ENCODE results near the gene KCND3.

Gene KCND3

DNA sequence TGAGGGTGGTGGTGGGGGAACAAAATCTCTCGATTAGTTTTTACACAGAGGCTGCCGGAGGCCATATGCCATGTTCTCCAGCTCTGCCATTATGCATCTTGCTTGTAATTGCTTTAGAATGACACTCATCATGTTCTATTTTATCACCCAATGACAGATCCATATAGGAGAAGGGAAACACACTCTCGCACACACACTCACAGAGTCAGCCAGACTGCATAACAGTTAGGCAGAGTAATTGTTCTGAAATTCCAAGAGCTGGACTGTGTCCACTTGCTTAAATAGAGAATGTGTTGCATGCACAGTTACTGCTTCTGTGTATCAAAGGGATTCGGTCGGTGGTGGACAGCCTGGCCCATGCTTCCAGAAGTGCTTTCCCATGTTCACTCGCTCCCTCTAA is 30.6 kb downstream of the KCND3 start:
- DNase-seq (ENCODE audit: low read depth in 2 of 2): no peak

DNA sequence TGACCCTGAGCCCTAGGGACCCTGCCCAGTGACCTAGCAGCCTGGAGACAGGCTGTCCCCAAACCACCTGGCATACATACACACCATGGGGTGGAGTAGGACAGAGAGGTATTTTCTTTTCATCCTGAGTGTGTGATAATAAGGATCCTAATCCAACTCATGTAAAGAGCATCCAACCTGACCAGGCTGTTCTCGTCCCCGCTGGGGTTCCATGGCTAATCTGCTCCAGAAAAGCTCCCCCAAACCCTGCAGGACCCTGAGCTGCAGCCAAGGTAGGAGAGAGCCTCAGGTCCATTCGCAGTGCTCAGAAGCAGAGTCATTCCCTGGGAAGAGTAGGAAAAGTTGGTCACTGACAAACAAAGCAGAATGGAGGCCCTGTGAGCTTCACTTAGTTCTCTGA is 31.4 kb downstream of the KCND3 start:
- DNase-seq (ENCODE audit: low read depth in 2 of 2): no peak

DNA sequence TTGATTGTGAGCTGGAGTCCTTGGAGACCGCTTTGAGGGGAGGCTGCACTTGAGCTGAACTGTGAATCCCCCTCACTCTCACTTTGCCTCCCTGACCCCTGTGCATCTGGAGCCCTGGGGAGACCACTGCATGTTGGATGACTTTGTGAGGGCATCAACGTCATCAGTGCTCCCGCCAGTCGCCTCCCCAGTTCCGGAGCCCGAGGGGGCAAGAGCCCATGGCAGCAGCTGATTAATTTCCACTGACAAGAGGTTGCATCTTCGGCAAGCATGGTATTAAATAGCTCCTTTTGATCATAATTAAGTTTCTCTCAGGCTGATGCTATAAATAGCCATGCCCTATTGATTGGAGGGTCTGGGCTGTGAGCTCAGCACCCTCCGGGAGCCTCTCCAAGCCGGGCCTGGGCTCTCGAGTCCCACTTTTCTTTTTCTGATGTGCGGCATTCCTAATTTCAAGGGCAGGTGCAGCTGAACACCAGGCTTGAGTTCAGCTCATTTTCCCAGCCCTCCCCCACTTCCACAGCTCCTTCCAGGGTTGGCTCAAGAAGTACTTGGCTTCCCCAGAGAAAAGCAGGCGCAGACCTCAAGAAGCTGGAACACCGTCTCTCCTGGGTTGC is 33.2 kb downstream of the KCND3 start:
- DNase-seq (ENCODE audit: low read depth in 2 of 2): no peak

DNA sequence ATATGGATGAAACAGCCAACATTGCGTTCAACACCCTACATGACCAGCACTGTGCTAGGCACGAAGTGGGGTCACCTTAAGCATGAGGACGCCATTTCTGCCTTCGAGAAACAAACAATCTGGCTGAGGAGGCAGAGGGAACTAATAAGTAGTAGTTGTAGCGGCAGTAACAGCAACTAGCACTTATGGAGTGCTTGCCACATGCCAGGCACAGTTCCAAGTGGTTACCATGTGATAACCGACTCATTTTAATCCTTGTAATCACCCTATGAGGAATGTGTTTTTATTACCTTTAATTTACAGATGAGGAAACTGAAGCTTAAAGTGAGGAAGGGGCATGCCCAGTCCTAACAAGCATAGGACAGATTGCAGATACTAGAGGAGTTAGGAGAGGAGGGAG is 33.7 kb downstream of the KCND3 start:
- DNase-seq (ENCODE audit: low read depth in 2 of 2): no peak

DNA sequence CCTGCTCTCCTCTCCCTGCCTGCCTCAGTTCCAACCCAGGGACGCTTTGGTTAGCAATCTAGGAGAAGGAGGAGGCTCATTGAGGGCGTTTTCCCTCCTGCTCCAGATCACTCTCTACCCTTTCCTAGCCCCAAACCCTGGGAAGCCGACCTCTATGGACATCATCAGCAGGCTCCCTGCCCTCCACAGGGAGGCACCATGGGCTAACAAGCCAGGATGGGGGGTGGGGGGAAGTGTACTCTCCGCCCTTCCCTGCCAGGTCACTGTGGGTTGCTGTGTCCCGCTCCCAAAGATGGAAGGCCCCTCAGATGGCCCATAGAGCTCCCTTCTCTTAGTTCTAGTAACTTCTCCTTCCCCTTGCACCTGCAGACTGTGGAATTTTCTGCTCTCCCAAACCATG is 35.7 kb downstream of the KCND3 start:
- no peak for DNase-seq (ENCODE audit: low read depth in 2 of 2)

DNA sequence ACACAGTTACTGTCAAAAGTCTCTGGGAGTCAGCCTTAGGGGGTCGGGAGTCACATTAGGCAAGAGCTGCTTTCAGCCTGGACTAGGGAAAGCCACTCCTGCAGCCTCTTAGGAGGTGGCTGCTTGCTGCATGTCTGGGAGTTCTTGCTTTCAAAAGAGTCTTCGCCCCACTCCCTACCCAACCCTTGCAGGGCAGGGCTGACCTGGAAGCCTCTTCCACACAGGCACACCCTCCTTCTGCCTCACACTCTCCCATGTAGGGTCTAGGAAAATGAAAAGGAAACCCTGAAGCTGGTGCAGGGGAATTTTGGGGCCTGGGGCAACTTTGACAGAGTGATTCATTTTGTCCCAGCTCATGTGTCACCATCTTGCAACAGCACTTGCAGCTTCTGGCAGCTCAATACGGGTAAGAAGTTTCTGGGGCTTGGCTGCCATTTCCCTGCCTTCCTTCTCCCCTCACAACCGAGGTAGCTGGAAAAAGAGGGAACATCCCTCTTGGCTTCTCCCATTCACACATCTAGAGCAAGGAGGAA is 37.3 kb downstream of the KCND3 start:
- no peak for DNase-seq (ENCODE audit: low read depth in 2 of 2)

DNA sequence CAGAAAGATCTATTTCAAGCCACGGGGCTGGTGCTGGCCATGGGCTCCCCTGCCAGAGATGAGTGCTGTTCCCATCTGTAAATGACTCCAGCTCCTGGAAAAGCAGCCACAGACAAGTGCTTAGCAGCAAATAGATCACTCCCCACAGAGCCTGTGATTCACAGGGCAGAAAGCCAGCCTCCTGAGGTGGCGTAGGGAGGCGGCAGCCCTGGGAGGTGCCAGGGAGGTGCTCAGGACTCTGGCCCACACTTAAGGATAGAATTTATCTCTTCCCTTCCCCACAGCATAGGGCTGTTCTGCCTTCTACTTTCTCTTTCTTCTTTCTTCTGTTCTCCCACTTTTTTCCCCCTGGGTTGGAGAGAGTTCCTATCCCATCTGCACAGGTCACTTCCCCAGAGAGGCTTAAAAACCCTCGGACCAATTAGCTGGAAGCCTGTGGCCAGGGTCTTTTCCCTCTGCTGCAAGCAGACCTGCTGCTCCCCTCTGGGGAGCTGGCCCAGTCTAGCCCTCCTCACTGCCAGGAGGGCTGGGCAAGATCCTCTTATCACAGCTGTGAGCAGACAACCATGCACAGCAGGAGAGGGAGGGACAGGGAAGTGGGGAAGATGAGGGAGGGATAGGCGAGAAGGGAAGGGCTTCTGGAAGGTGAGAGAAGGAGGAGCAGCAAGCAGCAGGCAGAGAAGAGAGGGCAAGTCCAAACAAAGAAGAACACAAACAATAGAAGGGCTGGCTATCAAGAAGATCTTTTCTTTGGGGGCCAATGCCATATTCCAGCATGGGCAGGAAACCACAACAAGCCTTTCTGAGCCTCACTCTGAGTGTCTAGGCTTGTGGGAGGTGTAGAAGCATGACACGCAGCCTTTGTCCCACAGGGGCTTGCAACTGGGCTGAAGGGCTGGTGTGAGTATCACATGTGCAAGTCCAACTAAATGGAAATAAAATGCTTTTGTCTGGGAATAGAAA is 41.0 kb downstream of the KCND3 start:
- no peak for DNase-seq (ENCODE audit: low read depth in 2 of 2)

DNA sequence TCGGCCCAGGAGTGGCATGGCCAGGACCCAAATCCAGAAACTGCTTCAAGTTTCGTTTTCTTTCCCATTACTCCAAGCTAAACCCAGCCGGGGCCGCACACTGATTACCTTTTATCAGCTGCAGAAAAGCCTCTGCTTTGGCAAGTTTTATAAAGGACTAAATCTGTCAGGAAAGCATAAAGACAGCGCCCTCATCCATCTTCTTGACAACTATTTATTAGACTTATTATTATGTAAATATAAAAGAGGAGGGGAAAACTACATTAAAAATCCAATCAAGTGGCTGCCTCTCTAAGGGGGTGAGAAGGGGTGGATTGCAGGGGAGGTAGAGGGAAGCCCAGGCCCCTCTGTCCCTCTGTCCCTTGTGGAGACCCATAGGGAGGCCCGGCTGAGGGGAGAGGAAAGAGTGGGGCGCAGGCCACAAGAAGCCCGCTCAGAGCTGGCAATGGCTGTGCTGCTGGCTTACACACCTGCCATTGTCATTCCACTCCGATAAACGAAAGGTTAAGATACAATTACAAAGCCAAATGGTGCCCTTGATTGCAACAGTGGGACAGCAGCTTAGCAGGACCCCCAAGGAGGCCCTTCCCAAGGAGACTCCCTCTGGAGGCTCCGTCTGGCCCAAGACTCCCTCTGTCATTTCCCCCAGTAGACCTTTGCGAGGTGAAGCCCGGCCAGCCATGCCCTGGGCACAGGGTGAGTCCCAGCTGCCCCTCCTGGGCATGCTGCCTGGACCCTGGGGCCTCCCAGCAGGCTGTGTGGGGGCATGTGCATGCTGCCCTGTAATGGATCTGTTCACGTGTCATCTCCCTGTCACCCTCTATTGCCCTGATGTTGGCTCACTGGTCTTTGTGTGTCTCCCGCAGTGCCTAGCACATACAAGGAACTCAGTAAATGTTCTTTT is 45.4 kb downstream of the KCND3 start:
- no peak for DNase-seq (ENCODE audit: low read depth in 2 of 2)

DNA sequence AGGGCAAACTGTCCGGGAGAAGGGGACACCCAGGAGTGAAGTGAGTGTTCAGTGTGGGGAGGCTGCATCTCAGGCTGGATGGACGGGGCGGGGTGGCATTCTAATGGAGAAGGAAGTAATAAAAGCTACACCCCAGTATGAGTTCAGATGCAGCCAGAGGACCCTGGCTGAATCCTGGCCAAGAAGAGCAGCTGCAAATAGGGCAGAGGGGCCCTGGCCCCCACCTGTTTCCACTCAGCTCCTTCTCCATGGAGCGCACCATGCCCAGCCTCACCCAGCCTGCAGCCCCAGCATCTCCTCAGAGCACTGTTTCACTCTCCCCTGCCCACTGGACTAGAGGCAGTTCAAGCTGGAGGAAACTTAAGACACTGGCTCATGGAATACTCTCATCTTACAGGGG is 46.4 kb downstream of the KCND3 start:
- no peak for DNase-seq (ENCODE audit: low read depth in 2 of 2)

DNA sequence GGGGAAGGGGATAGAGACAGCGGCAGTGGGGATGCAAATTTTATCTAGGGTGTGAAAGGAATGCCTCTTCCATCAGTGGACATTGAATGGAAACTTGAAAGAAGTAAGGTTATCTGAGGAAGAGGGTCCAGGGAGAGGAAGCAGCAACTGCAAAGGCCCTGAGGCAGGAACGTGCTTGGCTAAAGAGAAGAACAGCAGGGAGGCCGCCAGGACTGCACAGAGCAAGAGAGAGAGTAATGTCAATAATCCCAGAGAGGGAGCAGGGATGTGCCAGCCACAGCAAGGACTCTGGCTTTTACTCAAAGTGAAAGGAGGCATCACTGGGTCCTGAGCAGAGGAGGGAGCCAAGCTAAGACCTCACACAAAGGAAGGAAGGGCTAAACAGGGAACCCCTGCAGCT is 50.9 kb downstream of the KCND3 start:
- DNase-seq (ENCODE audit: low read depth in 2 of 2): no peak

DNA sequence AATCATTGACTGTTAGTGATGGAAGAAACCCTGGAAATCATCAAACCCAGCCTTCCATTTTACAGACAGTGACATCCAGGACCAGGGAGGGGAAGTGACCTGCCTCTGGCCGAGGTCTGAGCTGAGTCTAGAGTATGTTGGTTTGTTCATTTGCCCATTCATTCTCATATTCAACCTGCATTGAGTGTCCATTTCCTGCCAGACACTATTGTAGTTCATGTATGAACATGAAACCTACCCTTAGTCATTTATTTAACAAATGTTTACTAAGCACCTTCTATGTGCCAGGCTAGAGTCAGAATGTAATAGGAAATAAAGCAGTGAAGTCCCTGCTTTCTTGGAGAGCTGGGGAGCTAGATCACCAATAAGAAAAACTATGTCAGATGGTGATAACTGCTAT is 51.3 kb downstream of the KCND3 start:
- DNase-seq (ENCODE audit: low read depth in 2 of 2): no peak

DNA sequence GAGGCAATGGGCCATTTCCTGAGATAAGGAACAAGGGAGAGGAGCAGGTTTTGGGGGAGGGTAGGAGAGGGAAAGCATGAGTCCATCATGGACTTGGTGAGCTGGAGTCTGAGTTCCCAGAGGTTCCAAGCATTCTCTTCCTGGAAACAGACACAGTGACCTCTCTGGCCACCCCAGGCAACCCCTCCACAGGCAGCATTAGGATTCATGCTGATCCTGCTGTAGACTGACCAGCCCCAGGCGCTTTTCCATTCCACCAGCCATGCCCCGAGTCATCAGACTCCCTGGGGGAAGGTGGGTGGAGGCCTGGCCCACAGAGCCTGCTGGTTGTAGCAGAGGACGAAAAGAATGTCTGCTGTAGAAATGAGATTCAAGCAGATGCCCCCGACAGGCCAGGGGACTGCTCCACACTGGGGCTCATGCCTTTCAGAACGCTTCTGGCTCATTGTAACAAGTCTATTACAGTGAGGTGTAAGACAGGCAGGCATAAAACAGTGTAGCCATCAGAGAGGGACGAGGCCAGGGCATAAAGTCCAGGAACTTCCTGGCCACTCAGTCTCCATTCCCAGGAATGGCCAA is 52.2 kb downstream of the KCND3 start:
- DNase-seq (ENCODE audit: low read depth in 2 of 2): no peak

DNA sequence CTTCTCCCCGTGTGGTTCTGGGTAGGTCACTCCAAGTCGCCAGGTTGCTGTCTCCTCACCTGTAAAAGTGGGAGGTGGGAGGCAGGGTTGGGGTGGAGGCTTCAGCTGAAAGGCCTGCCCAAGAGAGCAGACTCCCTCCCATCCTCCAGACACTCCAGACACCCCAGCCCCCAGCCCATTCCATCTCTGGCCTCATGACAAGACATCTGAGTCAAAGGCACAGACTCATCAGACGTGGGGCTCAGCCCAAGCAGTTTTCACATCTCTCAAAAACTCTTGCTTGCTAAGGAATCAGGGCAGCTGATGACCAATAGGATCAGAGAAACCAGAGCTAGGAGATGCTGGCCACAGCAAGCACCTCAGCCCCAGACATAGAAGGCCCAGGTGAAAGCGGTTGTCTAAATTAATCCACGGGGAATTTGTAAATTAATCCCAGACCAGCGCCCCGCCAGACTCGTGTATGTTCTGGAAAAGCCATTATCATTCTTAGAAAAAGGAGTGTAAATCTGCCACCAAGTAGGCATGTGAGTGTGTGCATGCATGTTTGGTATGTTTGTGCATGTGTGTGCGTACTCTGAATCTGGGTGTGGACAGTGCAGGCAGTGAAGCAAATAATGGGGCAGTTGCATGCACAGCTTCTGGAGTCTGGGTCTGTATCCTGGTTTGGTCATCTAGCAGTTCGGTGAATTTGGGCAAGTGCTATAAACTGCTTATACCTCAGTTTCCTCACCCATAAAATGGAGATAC is 55.2 kb downstream of the KCND3 start:
- DNase-seq (ENCODE audit: low read depth in 2 of 2): no peak

DNA sequence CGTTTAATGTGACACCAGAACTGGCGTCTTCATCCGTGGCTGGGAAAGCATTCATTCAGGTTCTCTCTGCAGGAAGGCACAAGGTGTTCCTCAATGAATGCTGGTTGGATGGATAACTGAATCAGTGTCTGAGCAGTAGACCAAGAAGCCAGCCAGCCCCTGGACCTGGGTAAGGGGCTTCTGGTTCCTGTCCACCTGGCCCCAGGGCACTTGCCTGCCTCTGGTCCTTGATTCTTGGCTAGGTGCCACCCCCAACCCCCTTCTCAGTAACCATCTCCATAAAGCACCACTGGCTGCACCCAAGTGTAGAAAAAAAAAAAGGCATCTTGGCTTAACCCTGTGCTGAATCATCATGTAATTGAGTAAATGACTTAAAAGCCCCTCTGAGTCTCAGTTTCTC is 59.1 kb downstream of the KCND3 start:
- DNase-seq (ENCODE audit: low read depth in 2 of 2): no peak

DNA sequence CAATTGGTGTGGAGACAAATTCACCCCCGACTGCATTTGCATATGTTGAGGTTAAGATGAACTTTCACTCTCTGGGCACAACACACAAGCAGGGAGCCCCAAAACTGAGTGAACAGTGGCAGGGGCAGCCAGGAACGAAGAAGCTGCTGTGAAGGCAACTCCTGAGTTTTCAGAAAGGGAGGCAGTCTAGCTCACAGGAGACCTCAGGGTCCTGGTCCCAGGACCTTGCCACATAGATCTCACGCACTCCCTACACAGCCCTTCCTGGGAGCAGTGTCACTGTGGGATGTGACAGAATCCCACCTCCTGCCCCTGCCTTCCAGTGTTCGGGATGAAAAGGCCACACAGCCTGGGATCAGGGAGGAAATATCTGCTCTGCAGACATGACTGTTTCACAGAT is 60.9 kb downstream of the KCND3 start:
- DNase-seq (ENCODE audit: low read depth in 2 of 2): no peak

DNA sequence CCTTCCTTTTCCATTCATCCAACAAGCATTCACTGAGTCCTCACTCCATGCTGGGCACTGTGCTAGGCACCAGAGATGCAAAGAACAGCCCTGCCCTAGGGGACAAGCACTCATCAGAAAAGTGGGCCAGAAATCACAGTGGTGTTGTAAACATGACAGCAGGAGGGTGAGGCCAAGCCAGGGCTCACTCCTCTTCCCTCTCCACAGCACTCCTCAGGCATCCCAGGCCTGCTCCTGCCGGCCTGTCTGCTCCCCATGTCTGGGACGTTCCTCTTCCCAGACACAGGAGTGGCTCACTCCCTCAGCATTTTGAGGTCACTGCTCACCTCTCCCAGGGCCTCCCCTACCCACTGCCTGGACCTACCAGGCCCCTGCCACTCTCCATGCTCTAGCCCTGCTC is 61.8 kb downstream of the KCND3 start:
- DNase-seq (ENCODE audit: low read depth in 2 of 2): no peak

DNA sequence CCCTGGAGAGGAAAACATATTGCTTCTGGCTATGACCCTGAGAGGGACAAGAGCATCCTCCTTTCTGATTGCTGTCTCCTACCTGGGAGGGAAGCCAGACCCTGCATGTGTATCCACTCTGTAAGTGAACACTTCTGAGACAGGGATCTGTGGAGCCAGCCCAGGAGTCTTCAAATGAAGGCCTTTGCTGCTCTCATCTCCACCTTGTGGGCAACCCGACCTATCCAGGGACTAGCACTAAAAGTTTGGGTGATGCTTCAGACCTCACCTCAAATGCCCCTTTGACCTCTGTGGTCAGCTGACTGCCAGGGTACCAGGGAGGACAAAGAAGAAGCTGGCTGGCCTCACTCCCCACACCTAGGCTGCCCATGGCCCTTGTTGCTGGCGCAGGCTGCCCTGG is 64.7 kb downstream of the KCND3 start:
- no peak for DNase-seq (ENCODE audit: low read depth in 2 of 2)

DNA sequence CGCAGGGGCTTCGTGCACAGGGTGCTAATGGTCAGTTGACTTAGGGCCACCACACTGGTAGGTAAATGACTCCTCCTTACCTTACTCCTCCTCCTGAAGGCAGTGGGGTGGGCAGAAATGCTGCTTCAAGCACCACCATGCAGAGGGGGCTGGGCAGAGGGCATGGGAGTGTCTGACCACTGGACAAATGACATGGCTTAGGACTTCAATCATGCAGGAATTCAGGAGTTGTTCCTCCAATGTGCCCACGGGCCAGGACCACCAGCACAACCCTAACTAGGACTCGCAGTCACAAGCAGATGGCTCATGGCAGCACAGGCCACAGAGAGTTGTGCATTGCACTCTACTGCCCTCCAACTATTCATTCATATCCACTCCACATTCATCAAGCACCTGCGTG is 65.7 kb downstream of the KCND3 start:
- no peak for DNase-seq (ENCODE audit: low read depth in 2 of 2)

DNA sequence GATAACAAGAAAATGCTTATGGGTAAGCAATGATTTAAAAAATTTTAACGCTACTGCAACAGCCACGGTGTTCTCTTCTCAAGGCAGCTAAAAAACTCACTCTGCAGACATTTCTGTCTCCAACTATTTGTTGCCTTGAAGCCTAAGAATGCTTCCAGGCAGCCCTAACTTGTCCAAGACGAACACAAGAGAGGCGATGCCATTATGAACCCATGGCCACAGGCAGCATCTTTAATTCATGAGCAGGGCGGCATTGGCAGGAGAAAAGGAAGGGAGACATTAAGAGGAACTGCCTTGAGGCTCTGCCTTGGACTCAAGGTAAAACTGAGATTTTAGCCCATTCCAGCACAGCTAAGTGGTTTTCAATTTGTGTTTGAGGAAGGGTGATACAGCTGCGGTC is 67.5 kb downstream of the KCND3 start:
- DNase-seq (ENCODE audit: low read depth in 2 of 2): no peak

DNA sequence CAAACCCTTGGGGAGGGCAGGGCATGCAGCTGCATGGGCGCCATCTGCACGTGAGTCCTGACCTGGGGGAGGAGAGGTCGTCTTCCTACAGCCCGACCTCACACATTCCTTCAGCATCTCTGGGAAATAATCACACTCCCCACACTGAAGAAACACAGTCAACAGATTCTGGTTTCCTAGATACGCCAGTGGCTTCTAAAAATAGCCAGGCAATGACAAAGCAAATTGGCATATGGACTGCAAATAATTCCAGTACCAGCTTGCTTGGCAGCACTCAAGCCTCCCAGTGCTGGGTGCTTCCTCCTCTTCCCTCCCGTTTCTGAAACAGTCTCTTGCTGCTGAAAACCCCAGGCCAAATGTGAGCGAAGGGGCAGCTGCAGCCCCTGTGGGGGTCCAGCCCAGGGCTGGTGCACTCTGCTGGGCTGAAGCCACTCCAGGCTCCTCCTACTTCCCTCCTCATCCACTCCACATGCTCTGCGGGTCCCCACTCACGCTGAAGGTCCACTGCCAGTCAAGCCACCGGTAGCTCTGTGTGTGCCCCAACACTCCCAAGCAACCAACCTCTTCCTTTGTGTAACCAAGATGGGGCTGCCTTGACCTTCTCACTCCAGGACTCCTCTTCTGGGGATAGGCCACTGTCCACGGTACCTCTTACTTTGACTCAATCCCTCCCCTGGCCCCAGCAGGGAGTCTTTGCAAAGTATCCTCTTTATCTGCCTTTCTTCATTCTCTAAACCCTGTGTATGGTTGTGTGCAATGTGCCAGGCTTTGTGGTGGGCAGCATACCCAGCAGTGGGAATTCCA is 69.0 kb downstream of the KCND3 start:
- DNase-seq (ENCODE audit: low read depth in 2 of 2): no peak
